ENCODE measurements around the gene BCKDHA. TPM values are rescaled to one million over a fixed set of nuclear protein-coding genes. Genes with fewer than 3 reads are reported as not detected.

The BCKDHA gene
- total and polyA plus RNA-seq, 2 of the 4 experiments (the other 2 are of a cell fraction), result 7.6 to 7.7 TPM

- Histone ChIP-seq H3K36me3 (ENCODE audit: control insufficient read depth, insufficient read depth, low read length) (0 out of 2 replicates have a peak, but pooled peaks cover 5% of the 10 kb centered on the region), H3K18ac (ENCODE audit: low read depth, low read length) (no peak overlapping the region), H4K20me1 (ENCODE audit: insufficient read depth, low read length) (no peaks in the 10 kb centered on the region), H3K23ac (ENCODE audit: low read depth, low read length) (no peak overlapping the region), H3K14ac (replicated peaks; ENCODE audit: low read depth, low read length) (no peak overlapping the region), H2BK120ac (ENCODE audit: low read depth, low read length) (no peak overlapping the region), H3K9me1 (ENCODE audit: insufficient read depth, low read length) (peaks cover 15% of the 10 kb centered on the region; the same call in 1 of the 2 replicates), H2AFZ (replicated peaks; ENCODE audit: low read length, poor library complexity) (no peak overlapping the region), H4K5ac (ENCODE audit: low read depth, low read length) (no peak overlapping the region), H2BK5ac (ENCODE audit: low read depth, low read length, poor library complexity, severe bottlenecking) (no peak overlapping the region), H3K4me3 (ENCODE audit: insufficient read depth, low read depth, low read length) (no peak overlapping the region), H3K4me2 (ENCODE audit: low read depth, low read length) (no peak overlapping the region), H2AK5ac (ENCODE audit: low read depth, low read length) (no peak overlapping the region), H2BK20ac (ENCODE audit: low read depth, low read length) (no peak overlapping the region), H2AK9ac (replicated peaks; ENCODE audit: low read depth, low read length, poor library complexity) (no peak overlapping the region), H3K56ac (ENCODE audit: extremely low read depth, insufficient read depth, low read length) (no peak overlapping the region), H4K8ac (ENCODE audit: low read depth in 2 of 2, low read length in 2 of 2) (no peak overlapping the region), H3K4ac (ENCODE audit: low read depth, low read length) (no peak overlapping the region), H3K4me1 (ENCODE audit: control insufficient read depth, insufficient read depth, low read length) (peaks cover 4% of the 10 kb centered on the region; the same call in 1 of the 2 replicates), H3K9me3 (ENCODE audit: control insufficient read depth, insufficient read depth, low read length) (no peaks in the 10 kb centered on the region), H3K27ac (ENCODE audit: insufficient read depth, low read length) (no peak overlapping the region), H4K91ac (ENCODE audit: insufficient read depth, low read depth, low read length) (no peak overlapping the region), H3K27me3 (ENCODE audit: control insufficient read depth, insufficient read depth, low read length) (no peaks in the 10 kb centered on the region), H2BK15ac (ENCODE audit: low read depth, low read length) (no peak overlapping the region), H3K9ac (ENCODE audit: low read depth, low read length) (no peak overlapping the region), H3K79me1 (ENCODE audit: low read depth in 1 of 2, low read length in 2 of 2) (peaks cover 21 to 31% of the 10 kb centered on the region in 2 experiments)
- in situ Hi-C loops (cut with MboI; ENCODE audit: low sequenced_read_pairs), result no loop called here
- ChIA-PET POLR2A (ENCODE audit: unreplicated experiment) (no interaction called here), CTCF (no interaction called here)
- dilution Hi-C loops (cut with HindIII; ENCODE audit: low sequenced_read_pairs, unreplicated experiment), result no loop called here
- WGBS, 2 experiments (ENCODE audit: extremely low coverage in 2 of 2, insufficient read length in 1 of 2), result no CpG with 5 or more reads among the region's 3 CpGs
- DNase-seq (no peak), ATAC-seq (ENCODE audit: low read depth) (no peak)
- TF ChIP-seq BHLHE40 (IDR thresholded peaks at IDR 0.05; ENCODE audit: low read depth, low read length) (no peak), RAD21 (IDR thresholded peaks at IDR 0.05; ENCODE audit: low read length) (no peak), CTCF (conservative IDR thresholded peaks at IDR 0.05; ENCODE audit: low read depth, low read length) (no peak), NFE2L2 (IDR thresholded peaks at IDR 0.05; ENCODE audit: low read depth, low read length) (no peak), ELK1 (IDR thresholded peaks at IDR 0.05; ENCODE audit: borderline replicate concordance, low read depth, low read length) (no peak), CHD1 (IDR thresholded peaks at IDR 0.05; ENCODE audit: low read depth, low read length) (no peak), MAFK (IDR thresholded peaks at IDR 0.05; ENCODE audit: low read depth, low read length) (no peak), FOS (IDR thresholded peaks at IDR 0.05; ENCODE audit: low read depth, low read length) (no peak), RCOR1 (IDR thresholded peaks at IDR 0.05; ENCODE audit: insufficient replicate concordance, low read length) (no peak), MAZ (IDR thresholded peaks at IDR 0.05; ENCODE audit: borderline replicate concordance, low read depth, low read length) (no peak), MXI1 (IDR thresholded peaks at IDR 0.05; ENCODE audit: borderline replicate concordance, low read depth, low read length) (no peak), POLR2A (IDR thresholded peaks at IDR 0.05; ENCODE audit: low read depth, low read length) (no peak), SMC3 (IDR thresholded peaks at IDR 0.05; ENCODE audit: low read depth, low read length) (no peak), RFX5 (IDR thresholded peaks at IDR 0.05; ENCODE audit: low read depth, low read length) (no peak), CEBPB (IDR thresholded peaks at IDR 0.05; ENCODE audit: low read depth, low read length) (no peak)
- intact Hi-C loops (cut with micrococcal nuclease), result no loop called here
- no TSS peak for BruUV-seq (replicated peaks)
Observed at GRCh38 chr19:41402010-41402409, 4.4 kb downstream of the BCKDHA start.
